ENCODE results near the gene CYP1A1.

Gene CYP1A1

GRCh38 chr15:74768099-74768770 is 42.9 kb upstream of the CYP1A1 start:
- DNase-seq (ENCODE audit: low spot score): no peak
- POLR2A ChIA-PET (ENCODE audit: low non-redundant PET): no interaction called here
- CTCF ChIA-PET: interaction anchor here (0.6 to 7.1 kb wide), 17 partner anchors 9 to 429 kb away, joined by 3 to 258 read pairs (median 8); partner anchors contain the start of genes CPLX3 and CYP1A1

GRCh38 chr15:74767167-74768098 is 42.1 kb upstream of the CYP1A1 start:
- POLR2A ChIA-PET (ENCODE audit: low non-redundant PET): no interaction called here
- no peak overlapping the region for H3K27ac ChIP-seq
- DNase-seq (ENCODE audit: low spot score): no peak
- no peak for TF ChIP-seq CTCF (conservative IDR thresholded peaks at IDR 0.05; ENCODE audit: low read depth)
- CTCF ChIA-PET: interaction anchor here (0.6 to 7.1 kb wide), 11 partner anchors 10 to 394 kb away, joined by 3 to 258 read pairs (median 9); partner anchors contain the start of genes CPLX3 and CYP1A1

More at GRCh38 chr15:74768099-74768770, 42.9 kb upstream of the CYP1A1 start:
- no peak overlapping the region for H3K27ac ChIP-seq
- no peak for TF ChIP-seq CTCF (conservative IDR thresholded peaks at IDR 0.05; ENCODE audit: low read depth)

- TF ChIP-seq CTCF (conservative IDR thresholded peaks at IDR 0.05; ENCODE audit: low read depth): no peak
- H3K27ac ChIP-seq: no peak overlapping the region
- CTCF ChIA-PET: interaction anchor here (0.5 to 0.6 kb wide), 3 partner anchors 74 to 167 kb away, joined by 3 read pairs; no protein-coding TSS in a partner anchor
- peak; percentile 52 for DNase-seq (ENCODE audit: low spot score)
- POLR2A ChIA-PET (ENCODE audit: low non-redundant PET): interaction anchor here (0.6 kb wide), 1 partner anchor 26 kb away, joined by 3 read pairs; no protein-coding TSS in a partner anchor
Observed at GRCh38 chr15:74763416-74763815, 38.1 kb upstream of the CYP1A1 start.

GRCh38 chr15:74762791-74763150 is 37.4 kb upstream of the CYP1A1 start:
- no peak for DNase-seq (ENCODE audit: low spot score)
- TF ChIP-seq CTCF (conservative IDR thresholded peaks at IDR 0.05; ENCODE audit: low read depth): no peak
- ChIA-PET CTCF (interaction anchor here (0.6 to 0.7 kb wide), 3 partner anchors 93 to 141 kb away, joined by 3 read pairs; no protein-coding TSS in a partner anchor), POLR2A (ENCODE audit: low non-redundant PET) (interaction anchor here (0.6 kb wide), 1 partner anchor 27 kb away, joined by 3 read pairs; no protein-coding TSS in a partner anchor)
- H3K27ac ChIP-seq: no peak overlapping the region

GRCh38 chr15:74758736-74759135 is 33.4 kb upstream of the CYP1A1 start:
- ChIA-PET CTCF (interaction anchor here (0.6 kb wide), 1 partner anchor 12 kb away, joined by 3 read pairs; no protein-coding TSS in a partner anchor), POLR2A (ENCODE audit: low non-redundant PET) (no interaction called here)
- no peak for DNase-seq (ENCODE audit: low spot score)
- no peak for TF ChIP-seq CTCF (conservative IDR thresholded peaks at IDR 0.05; ENCODE audit: low read depth)
- H3K27ac ChIP-seq: no peak overlapping the region

- no peak overlapping the region for H3K27ac ChIP-seq
- no peak for DNase-seq (ENCODE audit: low spot score)
- POLR2A ChIA-PET (ENCODE audit: low non-redundant PET): no interaction called here
- CTCF ChIA-PET: no interaction called here
- no peak for TF ChIP-seq CTCF (conservative IDR thresholded peaks at IDR 0.05; ENCODE audit: low read depth)
Observed at GRCh38 chr15:74754593-74755215, 29.4 kb upstream of the CYP1A1 start.

All from RWPE1 (cell line).